GM19328 (cell line): ENCODE results near the gene MYOG.

Source experiments
- ATAC-seq: cut with Tn5 transposase; IDR thresholded peaks from one replicate; pipeline ENCODE4 v1.9.1; 2021; ENCODE audit warnings: mild to moderate bottlenecking, moderate library complexity; ENCODE audit not compliant: unreplicated experiment

Gene MYOG

DNA sequence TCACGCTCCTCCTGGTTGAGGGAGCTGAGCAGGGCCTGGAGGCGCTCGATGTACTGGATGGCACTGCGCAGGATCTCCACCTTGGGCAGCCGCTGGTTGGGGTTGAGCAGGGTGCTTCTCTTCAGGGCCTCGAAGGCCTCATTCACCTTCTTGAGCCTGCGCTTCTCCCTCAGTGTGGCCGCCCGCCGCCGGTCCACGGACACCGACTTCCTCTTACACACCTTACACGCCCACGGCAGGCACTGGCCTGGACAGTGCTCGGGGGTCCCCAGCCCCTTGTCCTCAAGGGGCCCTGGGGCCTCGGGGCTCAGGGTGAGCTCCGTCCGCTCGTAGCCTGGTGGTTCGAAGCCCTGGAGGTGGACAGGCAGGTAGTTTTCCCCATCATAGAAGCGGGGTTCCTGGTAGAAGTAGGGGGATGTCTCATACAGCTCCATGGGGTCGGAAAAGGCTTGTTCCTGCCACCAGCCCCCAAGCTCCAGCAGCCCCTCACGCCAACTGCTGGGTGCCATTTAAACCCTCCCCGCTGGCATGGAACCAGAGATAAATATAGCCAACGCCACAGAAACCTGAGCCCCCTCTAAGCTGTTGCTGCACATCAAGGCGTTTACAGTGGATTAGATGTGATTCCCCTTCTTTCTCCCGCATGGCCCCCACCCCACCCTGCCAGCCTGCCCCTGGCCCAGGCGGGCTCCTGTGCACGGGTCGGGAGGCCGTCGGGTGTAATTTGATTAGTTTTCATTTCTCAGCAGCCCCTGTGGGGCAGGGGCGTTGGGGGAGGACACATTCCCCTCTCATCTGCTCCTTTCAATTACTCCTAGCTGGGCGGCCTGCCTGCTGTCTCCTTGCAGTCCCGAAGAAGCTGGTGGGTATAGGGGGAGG lies at the start of gene MYOG:
MYOG (minus strand) TSS at position 485 of the 879 bp plus-strand sequence; CDS start at position 434, 51 bp downstream.
- no peak for ATAC-seq

DNA sequence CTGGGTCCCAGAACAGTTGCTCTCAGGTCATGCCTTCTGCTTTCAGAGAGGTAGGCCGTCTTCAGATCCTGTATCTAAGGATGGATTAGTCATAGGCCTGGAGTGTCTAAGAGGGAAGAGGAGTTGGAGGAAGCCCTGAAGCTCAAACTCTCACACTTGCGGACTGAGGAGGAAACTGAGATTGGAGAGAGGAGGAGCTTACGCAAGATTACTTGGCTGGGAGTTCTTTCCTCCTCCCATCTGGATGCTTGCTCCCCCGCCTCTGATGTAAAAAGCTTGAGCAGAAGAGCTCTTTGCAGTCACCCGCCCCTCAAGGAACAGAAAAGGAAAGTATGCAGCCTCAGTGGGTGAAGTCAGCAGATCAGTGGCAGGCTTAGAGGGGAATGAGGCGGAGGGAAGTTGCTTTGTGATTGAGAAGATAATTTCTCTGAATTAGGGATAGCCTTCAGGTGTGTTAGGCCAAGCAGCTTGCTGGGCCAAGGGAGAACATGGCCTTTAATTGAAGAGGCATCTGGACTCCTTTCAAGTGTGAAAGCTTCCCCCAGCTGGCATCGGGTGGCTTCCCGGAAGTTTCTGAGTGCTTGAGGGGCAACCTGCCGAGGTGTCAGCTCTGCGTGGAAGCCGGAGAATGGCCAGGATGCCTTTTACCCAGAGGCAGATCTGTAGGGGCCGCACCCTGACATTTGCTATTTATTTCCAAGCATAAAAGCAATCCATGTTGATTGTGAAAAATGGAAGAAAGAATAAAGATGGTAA lies 48.3 kb upstream of the MYOG start:
- ATAC-seq, result no peak

DNA sequence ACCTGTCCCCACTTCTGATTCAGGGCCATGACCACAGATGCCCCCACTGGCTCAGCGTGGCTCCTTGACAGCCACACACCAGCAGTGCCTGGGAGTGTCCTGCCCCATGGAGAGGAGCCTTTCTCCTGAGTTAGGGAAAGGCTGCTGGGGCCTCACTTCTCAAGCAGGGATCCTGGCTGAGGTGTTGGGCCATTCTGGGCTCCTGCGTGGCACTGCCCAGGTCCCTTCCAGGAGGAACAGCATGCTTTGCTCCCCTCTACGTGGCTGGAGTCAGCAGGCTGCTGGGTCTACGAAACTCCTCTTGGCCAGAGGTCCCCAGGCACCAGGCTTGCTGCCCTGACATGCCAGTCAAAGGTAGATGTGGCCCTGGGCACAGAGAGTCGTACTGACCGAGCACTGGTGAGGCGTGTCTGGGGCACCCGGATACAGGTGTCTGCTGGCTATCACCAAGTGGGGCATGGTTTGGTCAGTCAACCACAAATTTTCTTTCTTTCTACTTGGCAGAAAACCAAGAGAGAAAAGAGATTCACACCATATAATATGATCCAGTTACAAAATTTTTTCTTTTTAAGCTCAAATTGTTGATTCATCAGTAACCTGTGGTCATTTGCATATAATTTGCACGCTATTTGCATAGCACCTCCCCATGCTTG lies 45.9 kb upstream of the MYOG start:
- no peak for ATAC-seq

DNA sequence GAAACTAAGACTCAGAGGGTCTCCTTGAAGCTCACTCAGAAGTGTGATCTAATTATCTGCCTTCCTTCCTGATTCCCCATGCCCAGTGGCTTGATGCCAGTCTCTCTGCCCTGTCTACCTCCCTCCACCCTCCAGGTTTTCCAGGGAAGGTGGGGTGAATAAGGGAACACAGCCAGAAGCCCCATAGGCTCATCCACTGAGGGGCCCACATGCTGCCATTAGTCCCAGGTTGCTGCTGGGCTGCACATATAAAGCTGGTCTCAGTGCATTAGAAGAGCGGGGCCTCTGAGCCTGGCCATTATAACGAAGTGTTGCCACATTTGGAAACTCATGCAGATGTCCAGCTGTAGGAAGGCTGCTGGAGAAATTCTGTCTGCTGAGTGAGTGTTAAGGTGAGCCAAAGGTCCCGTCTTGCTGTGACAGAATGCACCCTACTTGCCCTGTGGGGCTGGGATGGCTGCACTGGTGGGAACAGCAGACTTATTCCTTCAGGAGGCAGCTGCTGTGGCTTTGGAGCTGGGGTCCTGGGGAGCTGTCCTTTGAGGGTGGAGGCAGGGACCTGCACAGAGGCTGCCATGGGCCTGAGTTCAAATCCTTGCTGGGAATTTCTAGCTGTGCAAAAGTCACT lies 44.7 kb upstream of the MYOG start:
- ATAC-seq, result no peak

DNA sequence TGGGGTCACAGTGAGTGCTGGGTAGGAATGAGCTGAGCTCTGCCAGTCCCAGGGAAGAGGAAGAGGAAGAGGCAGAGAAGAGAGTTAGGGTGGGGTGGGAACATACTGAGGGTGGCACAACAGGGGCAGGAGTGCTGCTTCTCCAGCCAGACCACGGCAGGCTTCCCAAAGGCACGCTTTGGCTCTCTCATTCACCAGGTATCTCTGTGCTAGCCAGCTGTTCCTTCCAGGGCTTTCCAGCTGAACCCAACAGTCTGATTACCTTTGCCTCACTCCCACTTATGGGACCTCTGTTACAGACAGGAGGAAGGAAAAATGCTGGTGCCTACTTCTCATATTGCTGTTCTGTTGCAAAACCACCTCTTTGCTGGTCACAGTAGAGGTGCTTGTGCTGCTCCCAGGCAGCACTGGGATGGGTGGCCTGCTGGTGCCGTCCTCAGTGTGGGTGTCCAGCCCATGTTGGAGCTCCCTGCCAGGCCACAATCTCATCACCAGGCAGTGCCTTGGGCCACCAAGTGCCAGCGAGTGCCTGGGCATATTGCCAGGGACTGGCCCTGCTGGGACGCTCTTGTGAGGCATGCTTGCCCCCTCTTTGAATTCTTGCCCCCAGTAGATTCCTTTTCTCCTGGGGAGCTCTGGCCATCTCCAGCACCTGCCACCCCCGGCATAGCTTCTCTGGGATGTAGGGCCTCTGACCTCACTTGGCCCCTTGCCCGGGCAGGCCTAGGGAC lies 43.9 kb upstream of the MYOG start:
- no peak for ATAC-seq

DNA sequence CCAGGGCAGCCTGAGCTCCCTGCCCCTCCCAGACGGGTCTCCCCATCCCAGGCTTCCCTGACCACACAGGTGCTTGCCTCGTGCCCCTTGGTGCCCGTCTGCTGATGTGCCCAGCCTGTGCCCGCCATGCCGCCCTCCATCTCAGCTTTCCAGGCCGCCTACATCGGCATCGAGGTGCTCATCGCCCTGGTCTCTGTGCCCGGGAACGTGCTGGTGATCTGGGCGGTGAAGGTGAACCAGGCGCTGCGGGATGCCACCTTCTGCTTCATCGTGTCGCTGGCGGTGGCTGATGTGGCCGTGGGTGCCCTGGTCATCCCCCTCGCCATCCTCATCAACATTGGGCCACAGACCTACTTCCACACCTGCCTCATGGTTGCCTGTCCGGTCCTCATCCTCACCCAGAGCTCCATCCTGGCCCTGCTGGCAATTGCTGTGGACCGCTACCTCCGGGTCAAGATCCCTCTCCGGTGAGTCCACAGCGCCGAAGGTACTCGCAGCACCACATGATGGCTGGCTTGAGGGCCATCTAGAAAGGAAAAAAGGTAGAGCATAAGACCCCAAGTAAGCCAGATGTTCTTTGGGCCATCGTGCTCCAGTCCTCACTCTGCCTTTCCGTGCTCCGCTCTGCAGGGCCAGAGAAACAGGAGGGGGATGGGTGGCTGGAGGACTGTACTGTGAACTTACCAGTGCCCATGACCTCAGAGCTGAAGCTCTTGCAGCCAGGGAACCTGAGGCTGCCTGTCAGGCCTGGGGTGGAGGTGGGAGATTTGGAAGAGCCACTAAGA lies 43.1 kb upstream of the MYOG start:
- ATAC-seq, result no peak

DNA sequence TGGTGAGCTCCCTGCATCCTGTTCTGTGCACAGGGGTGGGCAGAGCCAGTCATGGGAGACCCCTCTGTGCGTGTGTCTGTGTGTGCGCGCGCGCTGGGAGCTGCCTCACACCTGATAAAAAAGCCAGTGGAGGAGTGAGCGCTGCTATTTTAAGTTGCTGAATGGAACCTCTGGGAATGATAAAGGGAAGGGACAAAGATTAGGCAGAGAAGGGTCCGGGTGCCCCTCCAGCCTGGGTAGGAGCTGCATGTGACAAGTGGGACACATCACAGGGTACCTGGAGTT lies 42.6 kb upstream of the MYOG start:
- ATAC-seq, result no peak

DNA sequence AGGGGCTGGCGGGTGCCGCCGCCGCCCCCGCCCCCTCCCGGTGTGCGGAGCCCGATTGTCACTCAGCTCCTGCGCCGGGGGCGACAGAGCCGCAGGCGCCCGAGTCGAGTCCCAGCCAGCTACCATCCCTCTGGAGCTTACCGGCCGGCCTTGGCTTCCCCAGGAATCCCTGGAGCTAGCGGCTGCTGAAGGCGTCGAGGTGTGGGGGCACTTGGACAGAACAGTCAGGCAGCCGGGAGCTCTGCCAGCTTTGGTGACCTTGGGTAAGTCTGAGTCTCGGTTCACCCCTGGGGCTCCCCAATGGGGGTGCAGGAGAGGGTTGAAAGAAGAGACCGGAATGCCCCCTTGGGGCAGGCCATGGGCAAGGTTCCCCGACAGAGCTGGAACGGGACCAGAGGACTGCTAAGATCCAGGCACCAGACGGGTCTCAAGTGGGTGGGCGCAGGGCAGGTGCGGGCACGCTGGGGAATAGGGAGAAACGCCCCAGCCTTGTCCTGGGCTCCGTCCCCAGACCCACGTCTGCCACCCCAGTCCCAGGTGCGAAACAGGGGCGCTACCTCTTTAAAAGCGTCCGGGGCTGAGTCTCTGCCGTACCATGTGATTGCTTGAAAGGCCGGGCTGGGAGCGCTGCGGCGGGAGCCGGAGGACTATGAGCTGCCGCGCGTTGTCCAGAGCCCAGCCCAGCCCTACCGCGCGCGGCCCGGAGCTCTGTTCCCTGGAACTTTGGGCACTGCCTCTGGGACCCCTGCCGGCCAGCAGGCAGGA lies 42.0 kb upstream of the MYOG start, which contains the start of gene ADORA1:
ADORA1 (plus strand) TSS at position 61 of the 765 bp plus-strand sequence. CDS start 1,116 bp downstream, outside the sequence.
- ATAC-seq, result no peak

DNA sequence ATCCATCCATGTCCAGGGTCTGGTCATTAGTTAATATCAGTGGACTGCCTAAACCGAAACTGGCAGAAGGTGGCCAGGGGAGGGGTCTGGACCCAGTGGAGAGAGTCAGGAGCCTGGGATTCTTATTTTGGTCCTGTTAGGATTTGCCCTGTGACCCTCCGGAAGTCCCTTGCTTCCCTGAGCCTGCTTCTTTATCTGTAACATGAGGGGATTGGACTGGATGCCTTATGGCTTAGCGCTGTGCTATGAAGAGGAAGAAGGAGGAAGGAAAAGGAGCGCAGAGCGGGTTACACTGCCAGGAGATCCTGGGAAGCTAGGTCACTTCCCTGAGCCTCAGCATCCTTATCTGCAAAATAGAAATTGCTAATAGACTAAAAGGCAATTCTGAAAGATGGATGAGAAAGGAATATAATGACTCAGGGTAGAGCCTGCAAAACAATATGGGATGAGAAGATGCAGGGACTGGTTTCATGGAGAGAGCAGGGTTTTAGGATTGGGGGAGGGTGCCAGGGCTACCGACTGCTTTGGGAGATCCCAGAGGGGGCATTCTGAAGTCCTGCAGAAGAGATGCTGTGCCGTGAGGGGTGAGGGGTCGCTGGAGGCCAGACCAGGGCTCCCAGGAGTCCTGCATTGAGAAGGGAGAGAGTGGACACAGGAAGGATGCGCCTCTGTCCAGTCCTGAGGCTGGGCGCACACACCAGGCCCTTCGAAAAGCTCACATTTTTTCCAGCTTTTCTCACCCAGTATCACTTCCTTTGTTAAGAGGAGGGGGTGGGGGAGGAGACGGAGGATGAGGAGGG lies 41.3 kb upstream of the MYOG start:
- no peak for ATAC-seq

DNA sequence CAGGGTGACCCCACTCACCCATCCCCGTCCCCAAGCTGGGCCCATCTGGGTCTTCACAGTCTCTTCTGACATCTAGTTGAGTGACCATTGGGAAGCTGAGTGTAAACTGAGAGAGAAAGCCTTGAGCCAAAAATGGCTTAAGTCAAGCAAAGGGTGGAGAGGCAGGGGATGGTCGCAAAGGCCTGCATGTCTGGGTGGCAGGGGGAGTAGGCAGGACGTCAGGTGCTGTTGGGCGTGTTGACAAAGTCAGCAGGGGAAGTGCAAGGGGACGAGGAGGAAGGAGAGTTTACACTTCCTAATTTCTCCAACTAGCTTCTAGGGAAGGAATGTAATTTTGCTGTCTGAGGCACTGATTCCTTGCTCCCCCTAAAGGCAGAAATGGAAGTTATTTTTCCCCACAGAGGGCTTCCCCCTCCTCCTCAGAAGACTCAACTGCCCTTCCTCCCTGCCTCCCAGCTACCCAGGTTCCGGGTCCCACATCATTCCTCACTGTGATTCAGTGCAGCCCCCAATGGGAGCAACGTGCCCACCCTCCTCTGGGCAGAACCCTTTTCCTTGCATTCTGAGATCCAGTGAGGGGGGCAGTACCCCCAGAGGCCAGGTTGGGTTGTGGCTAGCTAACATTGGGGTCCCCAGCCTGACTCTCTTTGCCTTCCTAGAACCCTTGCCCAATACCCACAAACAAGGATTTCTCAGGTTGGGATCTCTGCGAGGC lies 40.5 kb upstream of the MYOG start:
- no peak for ATAC-seq

DNA sequence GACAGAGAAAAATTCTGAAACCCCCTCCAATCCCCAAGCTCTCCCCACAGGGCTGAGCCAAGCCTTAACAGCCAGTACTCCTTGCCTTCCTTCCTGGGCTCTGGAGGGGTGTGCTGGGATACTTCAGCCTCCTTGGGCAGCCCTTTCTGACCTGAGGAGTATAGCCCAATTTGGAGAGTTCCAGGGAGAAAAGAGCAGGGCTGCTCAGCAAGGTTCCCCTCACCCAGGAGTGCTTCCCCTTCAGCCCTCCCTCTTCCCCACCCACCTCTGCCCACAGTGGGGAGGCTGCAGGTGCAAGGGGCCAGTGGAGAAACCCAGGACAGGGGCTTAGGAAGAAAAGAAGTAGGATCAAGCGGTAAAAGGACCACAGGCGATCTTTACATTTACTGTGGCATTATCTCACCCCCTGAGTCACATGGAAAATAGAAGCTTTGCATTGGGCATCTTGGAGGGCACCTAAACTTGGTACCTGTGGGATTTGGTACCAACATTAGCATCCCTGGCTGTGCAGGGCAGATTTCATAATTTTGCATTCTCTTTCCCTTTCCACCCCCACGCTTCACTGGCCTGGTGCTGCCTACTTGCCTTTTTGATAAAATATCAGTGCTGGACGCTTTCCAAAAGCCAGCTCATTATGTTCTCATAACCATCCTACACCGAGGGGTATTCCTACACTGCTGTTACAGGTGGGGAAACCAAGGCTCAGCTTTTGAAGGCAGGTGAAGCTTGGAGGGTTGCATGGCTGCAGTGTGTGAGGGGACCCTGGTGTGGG lies 38.9 kb upstream of the MYOG start:
- no peak for ATAC-seq

DNA sequence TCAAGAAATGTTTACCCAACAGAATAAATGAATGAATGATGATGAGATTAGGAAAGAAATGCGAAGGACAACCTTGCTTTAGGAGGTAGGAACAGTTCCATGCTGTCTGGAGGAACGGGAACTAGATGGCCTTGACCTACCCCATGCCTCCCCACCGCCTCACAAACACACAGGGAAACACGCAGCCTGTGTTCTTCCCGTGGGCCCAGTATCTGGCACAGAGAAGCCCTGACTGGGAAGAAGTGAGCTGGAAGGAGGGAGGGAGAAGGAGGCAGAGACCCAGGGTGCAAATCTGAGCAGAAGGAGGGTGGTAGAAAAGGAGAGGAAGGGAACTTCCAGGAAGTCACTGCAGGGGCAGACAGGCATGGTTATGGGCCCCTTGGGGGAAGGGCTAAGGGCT lies 38.2 kb upstream of the MYOG start:
- no peak for ATAC-seq

DNA sequence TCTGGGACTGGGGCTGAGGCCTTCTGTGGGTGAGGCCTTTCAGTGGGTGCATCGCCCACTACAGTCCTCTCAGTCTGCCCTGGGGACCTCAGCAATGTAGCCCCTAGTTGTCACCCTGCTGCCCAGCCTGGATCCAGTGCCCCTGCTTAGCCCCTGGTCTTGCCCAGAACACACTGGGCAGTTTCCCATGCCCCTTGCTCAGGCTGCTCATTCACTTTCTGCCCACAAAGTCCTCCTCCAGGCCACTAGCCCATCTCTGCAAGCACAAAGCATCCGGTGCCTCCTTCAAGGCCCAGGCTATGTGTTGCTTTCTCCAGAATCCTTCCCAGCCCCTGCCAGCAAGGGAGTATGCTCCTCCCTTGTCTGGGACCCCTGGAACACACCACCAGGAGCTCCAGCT lies 36.3 kb upstream of the MYOG start:
- no peak for ATAC-seq

DNA sequence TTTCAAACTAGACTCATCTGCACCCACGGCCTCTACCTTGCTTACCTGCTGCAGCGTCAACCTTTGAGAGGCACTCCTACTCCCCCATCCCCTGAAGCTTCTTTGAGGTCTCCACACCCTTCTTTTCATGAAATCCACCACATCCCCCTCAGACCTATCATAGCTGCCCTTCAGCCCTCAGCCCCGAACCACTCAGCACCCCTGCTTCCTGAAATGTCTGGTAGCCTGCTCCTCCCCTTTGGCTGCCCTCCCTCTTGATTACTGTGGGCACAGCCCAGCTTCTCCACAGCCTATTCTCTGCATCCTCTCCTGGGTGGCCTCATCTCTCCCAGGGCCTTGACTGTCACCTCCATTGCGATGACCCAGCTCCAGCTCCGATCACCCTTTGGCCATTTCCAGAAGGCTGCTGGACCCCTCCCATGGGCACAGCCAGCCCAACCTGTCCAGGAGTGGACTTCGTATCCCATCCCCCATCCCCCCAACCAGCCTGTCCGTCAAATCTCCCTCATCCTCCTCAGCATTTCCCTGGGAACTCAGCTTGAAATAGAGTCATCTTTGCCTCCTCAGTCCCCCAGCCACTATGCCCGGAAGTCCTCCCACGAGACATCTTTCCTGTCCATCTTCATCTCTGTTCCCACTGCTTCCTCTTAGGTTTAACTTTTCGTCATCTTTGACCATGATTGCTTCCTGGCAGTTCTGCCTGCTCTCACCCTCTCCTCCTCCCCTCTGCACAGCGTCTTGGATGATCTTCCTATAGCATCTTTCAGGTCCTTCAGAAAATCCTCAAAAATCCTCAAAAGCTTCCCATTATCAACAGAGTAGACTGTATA lies 35.6 kb upstream of the MYOG start:
- no peak for ATAC-seq

DNA sequence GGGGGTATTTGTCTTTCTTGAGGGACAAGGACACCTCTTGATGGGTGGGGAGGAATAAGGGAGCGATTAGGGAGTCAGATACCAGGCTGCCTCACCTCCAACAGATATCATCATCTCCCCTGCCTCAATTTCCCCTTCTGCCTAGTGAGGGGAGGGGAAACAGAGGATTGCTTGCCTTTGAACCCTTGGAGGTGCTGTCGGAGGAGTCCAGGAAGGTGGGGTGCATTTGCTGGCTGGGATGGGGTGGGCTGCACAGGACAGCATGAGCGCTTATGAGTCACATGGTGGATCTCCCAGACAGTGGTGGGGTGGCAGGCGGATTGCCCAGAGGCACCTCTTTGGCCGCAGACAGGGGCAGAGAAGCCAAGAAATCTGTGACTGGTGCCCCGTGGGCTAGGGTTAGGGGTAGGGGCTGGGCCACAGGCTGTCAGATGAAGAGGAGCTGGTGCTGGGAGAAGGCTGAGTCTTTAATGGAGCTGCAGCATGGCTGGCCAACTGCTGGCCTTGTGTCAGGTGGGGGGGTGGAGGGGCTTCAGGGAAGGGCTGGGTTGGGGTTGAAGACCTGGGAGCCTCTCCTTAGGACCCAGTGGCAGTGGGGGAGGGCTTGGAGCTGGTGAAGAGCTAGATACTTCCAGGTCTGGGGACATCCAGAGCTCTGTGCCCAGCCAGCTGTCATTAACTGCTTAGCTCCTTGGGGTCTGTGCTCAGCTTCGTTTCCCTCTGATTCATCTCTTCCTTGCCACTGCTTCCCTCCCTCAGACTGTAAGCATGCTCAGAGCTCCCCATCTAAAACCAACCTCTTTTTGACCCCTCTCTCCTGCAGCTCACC lies 34.7 kb upstream of the MYOG start:
- no peak for ATAC-seq
